NCI-H1694 (cell line): ENCODE results near the gene TMEM35A.
"Not testable (repeated sequence)": the region's sequence is repeated elsewhere in the genome, so short reads cannot be mapped to it uniquely, and the experiment has no call there.

Experiments
- DNase-seq: peaks from one replicate; lab custom pipeline; 2025; lab: John Stamatoyannopoulos, UW

TMEM35A gene

GRCh38 chrX:101078716-101079598 lies at the start of gene TMEM35A:
TSS of gene TMEM35A (plus strand) at chrX:101078879. CDS start at chrX:101079003, 124 bp downstream.
- DNase-seq, result peak; percentile 38

- no peak for DNase-seq
Observed at GRCh38 chrX:101029665-101030064, 49.0 kb upstream of the TMEM35A start.

- no peak for DNase-seq
Observed at GRCh38 chrX:101037231-101037630, 41.4 kb upstream of the TMEM35A start.

- DNase-seq, result no peak
Observed at GRCh38 chrX:101040197-101040596, 38.5 kb upstream of the TMEM35A start.

GRCh38 chrX:101051153-101051548 lies 27.5 kb upstream of the TMEM35A start:
- DNase-seq, result no peak

- peak; percentile 73 for DNase-seq
Observed at GRCh38 chrX:101051549-101052302, 27.0 kb upstream of the TMEM35A start, which contains the start of gene TRMT2B. TSS of gene TRMT2B (minus strand) at chrX:101052111. CDS start at chrX:101042289, 9,822 bp downstream.

- not testable (repeated sequence) for DNase-seq
Observed at GRCh38 chrX:101056551-101056950, 22.1 kb upstream of the TMEM35A start.

- no peak for DNase-seq
Observed at GRCh38 chrX:101057093-101057714, 21.5 kb upstream of the TMEM35A start.

GRCh38 chrX:101062176-101062575 lies 16.5 kb upstream of the TMEM35A start:
- no peak for DNase-seq

- DNase-seq, result no peak
Observed at GRCh38 chrX:101071582-101071981, 7.1 kb upstream of the TMEM35A start.

- no peak for DNase-seq
Observed at GRCh38 chrX:101079736-101080270, 1.1 kb downstream of the TMEM35A start.

GRCh38 chrX:101080326-101081124 lies 1.8 kb downstream of the TMEM35A start:
- no peak for DNase-seq

GRCh38 chrX:101081231-101081630 lies 2.6 kb downstream of the TMEM35A start:
- DNase-seq, result no peak

GRCh38 chrX:101091817-101092216 lies 13.1 kb downstream of the TMEM35A start:
- DNase-seq, result no peak

GRCh38 chrX:101097546-101098453 lies 19.1 kb downstream of the TMEM35A start, which contains the start of gene CENPI:
TSS of gene CENPI (plus strand) at chrX:101098204. CDS start at chrX:101101071, 2,867 bp downstream.
- DNase-seq, result peak; percentile 91

- no peak for DNase-seq
Observed at GRCh38 chrX:101108284-101108683, 29.6 kb downstream of the TMEM35A start.

- no peak for DNase-seq
Observed at GRCh38 chrX:101117701-101118100, 39.0 kb downstream of the TMEM35A start.

- DNase-seq, result no peak
Observed at GRCh38 chrX:101136235-101136634, 57.6 kb downstream of the TMEM35A start.
